ENCODE results near the gene SWI5. TPM values are rescaled to one million over a fixed set of nuclear protein-coding genes. Genes with fewer than 3 reads are reported as not detected.

The SWI5 gene
- total RNA-seq, 1 experiment from 2014 or later, result 22.4 TPM

GRCh38 chr9:128296340-128297220, 20.5 kb downstream of the SWI5 start:
- Histone ChIP-seq H3K4me3 (replicated peaks in 1 of 2; ENCODE audit: low read depth in 1 of 2, low read length in 2 of 2) (no peak overlapping the region), H3K36me3 (ENCODE audit: control insufficient read depth in 1 of 2, insufficient read depth in 2 of 2, low read length in 2 of 2) (no peaks in the 10 kb centered on the region), H3K9me3 (ENCODE audit: control insufficient read depth in 1 of 2, insufficient read depth in 1 of 2, low read depth in 1 of 2, low read length in 2 of 2) (no peaks in the 10 kb centered on the region), H3K9me2 (ENCODE audit: insufficient read depth) (no peaks in the 10 kb centered on the region), H3K4me1 (ENCODE audit: control insufficient read depth in 1 of 2, insufficient read depth in 2 of 2, low read length in 2 of 2) (peaks cover 5 to 29% of the 10 kb centered on the region in 2 experiments; a peak in 3 of 4 replicates), H3K4me2 (ENCODE audit: low read length) (no peak overlapping the region), H3K9ac (ENCODE audit: low read length) (no peak overlapping the region), H3K27ac (ENCODE audit: low read depth, low read length) (no peak overlapping the region), H2AFZ (ENCODE audit: low read depth, low read length, poor library complexity, severe bottlenecking) (no peak overlapping the region), H3K27me3 (ENCODE audit: insufficient read depth, low read length) (no peaks in the 10 kb centered on the region), H4K20me1 (ENCODE audit: insufficient read depth) (no peaks in the 10 kb centered on the region), H3K79me2 (ENCODE audit: insufficient read depth, low read length) (no peaks in the 10 kb centered on the region)
- intact Hi-C loops (cut with micrococcal nuclease), result loop anchor here (5.0 to 10.0 kb wide), 2 partner anchors 258 to 341 kb away; partner anchors contain the start of gene SPTAN1
- TF ChIP-seq YY1 (IDR thresholded peaks at IDR 0.05; ENCODE audit: extremely low read depth, insufficient replicate concordance, low read depth, low read length) (no peak), FOSL1 (IDR thresholded peaks at IDR 0.05; ENCODE audit: low read depth) (no peak), SRF (IDR thresholded peaks at IDR 0.05; ENCODE audit: low read depth) (no peak), EGR1 (IDR thresholded peaks at IDR 0.05; ENCODE audit: low read depth) (no peak), ZNF274 (IDR thresholded peaks at IDR 0.05; ENCODE audit: low read depth, low read length) (no peak), RAD21 (IDR thresholded peaks at IDR 0.05; ENCODE audit: low read depth) (no peak), EZH2 (IDR thresholded peaks at IDR 0.05) (no peak), JUND (IDR thresholded peaks at IDR 0.05) (no peak), POLR2AphosphoS5 (IDR thresholded peaks at IDR 0.05; ENCODE audit: low read depth, low read length) (no peak), POLR2A (IDR thresholded peaks at IDR 0.05; ENCODE audit: borderline replicate concordance, extremely low read depth, insufficient read depth, insufficient read length) (no peak), EZH2phosphoT487 (IDR thresholded peaks at IDR 0.05; ENCODE audit: borderline replicate concordance) (no peak), ZBTB33 (IDR thresholded peaks at IDR 0.05; ENCODE audit: extremely low read depth, insufficient replicate concordance, low read length) (no peak), ATF3 (IDR thresholded peaks at IDR 0.05) (no peak)
- TF ChIP-seq, protein P1, sequence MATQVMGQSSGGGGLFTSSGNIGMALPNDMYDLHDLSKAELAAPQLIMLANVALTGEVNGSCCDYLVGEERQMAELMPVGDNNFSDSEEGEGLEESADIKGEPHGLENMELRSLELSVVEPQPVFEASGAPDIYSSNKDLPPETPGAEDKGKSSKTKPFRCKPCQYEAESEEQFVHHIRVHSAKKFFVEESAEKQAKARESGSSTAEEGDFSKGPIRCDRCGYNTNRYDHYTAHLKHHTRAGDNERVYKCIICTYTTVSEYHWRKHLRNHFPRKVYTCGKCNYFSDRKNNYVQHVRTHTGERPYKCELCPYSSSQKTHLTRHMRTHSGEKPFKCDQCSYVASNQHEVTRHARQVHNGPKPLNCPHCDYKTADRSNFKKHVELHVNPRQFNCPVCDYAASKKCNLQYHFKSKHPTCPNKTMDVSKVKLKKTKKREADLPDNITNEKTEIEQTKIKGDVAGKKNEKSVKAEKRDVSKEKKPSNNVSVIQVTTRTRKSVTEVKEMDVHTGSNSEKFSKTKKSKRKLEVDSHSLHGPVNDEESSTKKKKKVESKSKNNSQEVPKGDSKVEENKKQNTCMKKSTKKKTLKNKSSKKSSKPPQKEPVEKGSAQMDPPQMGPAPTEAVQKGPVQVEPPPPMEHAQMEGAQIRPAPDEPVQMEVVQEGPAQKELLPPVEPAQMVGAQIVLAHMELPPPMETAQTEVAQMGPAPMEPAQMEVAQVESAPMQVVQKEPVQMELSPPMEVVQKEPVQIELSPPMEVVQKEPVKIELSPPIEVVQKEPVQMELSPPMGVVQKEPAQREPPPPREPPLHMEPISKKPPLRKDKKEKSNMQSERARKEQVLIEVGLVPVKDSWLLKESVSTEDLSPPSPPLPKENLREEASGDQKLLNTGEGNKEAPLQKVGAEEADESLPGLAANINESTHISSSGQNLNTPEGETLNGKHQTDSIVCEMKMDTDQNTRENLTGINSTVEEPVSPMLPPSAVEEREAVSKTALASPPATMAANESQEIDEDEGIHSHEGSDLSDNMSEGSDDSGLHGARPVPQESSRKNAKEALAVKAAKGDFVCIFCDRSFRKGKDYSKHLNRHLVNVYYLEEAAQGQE (IDR thresholded peaks at IDR 0.05; ENCODE audit: low read depth), result no peak
- TF ChIP-seq, protein P2, sequence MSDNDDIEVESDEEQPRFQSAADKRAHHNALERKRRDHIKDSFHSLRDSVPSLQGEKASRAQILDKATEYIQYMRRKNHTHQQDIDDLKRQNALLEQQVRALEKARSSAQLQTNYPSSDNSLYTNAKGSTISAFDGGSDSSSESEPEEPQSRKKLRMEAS (IDR thresholded peaks at IDR 0.05), result no peak
- TF ChIP-seq, protein P3, sequence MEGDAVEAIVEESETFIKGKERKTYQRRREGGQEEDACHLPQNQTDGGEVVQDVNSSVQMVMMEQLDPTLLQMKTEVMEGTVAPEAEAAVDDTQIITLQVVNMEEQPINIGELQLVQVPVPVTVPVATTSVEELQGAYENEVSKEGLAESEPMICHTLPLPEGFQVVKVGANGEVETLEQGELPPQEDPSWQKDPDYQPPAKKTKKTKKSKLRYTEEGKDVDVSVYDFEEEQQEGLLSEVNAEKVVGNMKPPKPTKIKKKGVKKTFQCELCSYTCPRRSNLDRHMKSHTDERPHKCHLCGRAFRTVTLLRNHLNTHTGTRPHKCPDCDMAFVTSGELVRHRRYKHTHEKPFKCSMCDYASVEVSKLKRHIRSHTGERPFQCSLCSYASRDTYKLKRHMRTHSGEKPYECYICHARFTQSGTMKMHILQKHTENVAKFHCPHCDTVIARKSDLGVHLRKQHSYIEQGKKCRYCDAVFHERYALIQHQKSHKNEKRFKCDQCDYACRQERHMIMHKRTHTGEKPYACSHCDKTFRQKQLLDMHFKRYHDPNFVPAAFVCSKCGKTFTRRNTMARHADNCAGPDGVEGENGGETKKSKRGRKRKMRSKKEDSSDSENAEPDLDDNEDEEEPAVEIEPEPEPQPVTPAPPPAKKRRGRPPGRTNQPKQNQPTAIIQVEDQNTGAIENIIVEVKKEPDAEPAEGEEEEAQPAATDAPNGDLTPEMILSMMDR (IDR thresholded peaks at IDR 0.05 in 2 of 3, conservative IDR thresholded peaks at IDR 0.05 in 1 of 3; ENCODE audit: borderline replicate concordance in 1 of 3, insufficient read depth in 1 of 3, low read depth in 2 of 3, low read length in 2 of 3), result no peak
- ChIA-PET RAD21 (ENCODE audit: low non-redundant PET in 1 of 2, low total read pairs in 2 of 2, uncharacterized antibody in 2 of 2, unreplicated experiment in 2 of 2) (interaction anchor here in 1 of 2 experiments (1.0 kb wide), 1 partner anchor 10 kb away, joined by 4 read pairs; no protein-coding TSS in a partner anchor), CTCF (interaction anchor here (1.8 to 4.3 kb wide), 4 partner anchors 45 to 114 kb away, joined by 11 to 40 read pairs (median 20); partner anchors contain the start of gene URM1), POLR2A (interaction anchor here (2.2 kb wide), 1 partner anchor 45 kb away, joined by 9 read pairs; no protein-coding TSS in a partner anchor)
- ATAC-seq (no peak), DNase-seq (ENCODE audit: low read depth, low spot score) (no peak)
- BruUV-seq (replicated peaks), result no TSS peak

Data from HCT116 (cell line).